Myocyte (in vitro differentiated cells): Measurements from ENCODE around the gene MPP3. TPM values are rescaled to one million over a fixed set of nuclear protein-coding genes. Genes with fewer than 3 reads are reported as not detected.
"Not testable (repeated sequence)": the region's sequence is repeated elsewhere in the genome, so short reads cannot be mapped to it uniquely, and the experiment has no call there.

Experiments used
- DNase-seq: peaks from one replicate; pipeline ENCODE4 v3.0.0-alpha.2; 2012; ENCODE audit warnings: low read depth
- total RNA-seq: library from RNA; depleted of rRNA; stranded (reverse); fragments of >200 nt; gene quantifications from 2 replicates; pipeline ENCODE4 v1.2.3, GENCODE V29; 2014

MPP3 gene
- total RNA-seq, 1 donor from 2014 or later: 5.5 TPM

DNA sequence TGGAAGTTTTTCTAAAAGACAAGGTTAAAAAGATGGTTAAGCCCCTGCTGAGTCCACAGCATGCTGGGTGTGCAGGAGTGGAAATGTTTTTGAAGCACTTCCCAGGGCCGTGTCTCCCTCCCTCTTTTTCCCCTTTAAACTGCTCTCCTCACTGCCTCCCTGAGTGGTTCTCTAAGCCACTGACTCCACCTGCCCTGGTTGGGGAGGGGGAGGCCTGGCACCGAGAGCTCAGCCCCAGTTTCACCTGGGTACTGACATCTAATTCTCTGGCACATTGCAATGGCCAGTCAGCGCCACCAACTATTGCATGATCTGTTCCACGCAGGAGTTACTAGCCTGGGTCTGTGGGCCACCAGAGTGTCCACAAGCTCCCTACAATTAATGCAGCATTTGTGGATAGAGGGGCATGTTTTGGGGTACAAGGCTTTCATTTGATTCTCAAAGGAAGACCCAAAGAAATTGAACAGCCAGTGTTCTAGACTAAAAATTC, 22.7 kb downstream of the MPP3 start:
- DNase-seq: no peak

DNA sequence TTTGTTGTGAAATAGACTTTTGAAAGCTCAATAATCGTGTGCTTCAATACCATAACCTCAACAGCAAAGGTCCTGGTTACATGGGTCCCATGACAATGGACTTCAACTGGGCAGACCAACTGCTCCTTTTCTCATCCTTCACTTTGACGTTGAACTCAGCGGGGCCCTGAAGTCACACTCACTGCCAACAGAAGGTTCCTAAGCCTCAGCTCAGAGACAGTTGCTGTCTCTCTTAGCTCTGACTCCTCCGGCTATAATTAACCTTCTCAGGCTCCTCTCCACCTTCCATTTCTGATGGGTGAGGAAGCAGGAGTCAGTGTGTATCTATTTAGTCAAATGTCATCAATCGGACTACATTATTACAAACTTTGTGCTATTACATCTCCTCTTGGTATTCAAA, 23.8 kb downstream of the MPP3 start:
- peak; percentile 75 for DNase-seq

DNA sequence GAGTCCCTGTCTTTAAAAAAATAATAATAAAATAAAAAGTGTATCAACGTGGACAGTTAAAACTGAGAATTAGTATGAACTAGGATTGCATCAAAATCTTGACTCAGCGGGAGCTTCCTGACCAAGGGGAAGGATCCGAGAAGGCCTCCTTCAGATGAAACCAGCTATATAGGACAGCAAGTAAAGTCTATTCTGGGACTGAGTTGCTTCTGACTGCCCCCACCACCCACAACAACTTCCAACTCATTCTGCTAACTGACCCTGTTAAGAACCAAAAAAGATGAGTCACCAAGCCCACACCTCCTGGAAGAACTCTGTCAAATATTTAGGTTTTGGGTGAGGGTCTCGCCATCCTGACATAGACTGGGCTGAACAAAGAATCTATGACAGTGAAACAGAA, 24.9 kb downstream of the MPP3 start:
- no peak for DNase-seq

DNA sequence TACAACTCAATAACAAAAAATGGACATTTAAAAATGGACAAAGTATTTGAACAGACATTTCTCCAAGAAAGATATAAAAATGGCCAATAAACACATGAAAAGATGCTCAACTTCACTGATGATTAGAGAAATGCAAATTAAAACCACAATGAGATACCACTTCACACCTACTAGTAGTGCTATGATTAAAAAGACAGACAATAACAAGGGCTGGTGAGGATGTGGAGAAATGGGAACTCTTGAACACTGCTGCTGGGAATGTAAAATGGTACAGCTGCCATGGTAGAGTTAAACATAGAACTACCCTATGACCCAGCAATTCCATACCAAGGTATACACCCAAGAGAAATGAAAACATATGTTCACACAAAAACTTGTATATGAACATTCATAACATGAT, 27.8 kb downstream of the MPP3 start:
- DNase-seq: no peak

DNA sequence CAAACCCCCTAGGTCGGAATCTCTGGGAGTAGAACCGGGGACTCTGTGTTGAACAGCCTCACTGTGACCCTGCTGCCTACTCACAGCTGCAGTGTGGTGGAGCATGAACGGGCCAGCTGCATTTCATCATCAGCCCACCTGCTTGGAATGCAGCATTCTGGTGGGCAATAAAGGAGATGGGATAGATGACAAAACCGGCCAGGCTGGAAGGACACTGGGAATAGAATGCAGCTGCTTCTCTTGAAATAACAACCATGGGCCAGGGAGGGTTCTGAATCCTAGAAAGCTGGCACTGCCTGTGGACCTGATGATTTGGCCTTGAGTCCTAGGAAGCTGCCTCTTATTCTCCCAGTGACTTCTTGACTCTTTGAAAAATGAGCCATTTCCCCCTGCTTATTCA, 29.2 kb downstream of the MPP3 start:
- peak; percentile 93 for DNase-seq

DNA sequence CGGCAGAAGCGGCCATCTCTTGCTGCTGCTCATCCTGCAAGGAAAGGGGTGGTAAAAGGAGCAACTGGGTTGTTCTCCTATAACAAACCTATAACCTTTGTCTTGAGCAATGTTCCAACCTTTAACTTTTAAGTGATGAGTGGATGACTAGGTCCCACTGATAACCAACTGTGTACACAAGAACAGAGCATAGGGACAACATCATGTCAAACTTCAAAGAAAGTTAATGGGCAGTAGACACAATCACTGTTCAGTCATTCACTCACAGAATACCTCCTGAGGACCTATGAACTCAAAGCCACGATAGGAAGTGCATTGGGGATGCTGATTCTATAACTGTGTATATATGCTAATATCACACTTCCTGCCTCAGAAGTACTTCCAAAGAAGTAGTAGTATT, 31.1 kb downstream of the MPP3 start:
- no peak for DNase-seq

DNA sequence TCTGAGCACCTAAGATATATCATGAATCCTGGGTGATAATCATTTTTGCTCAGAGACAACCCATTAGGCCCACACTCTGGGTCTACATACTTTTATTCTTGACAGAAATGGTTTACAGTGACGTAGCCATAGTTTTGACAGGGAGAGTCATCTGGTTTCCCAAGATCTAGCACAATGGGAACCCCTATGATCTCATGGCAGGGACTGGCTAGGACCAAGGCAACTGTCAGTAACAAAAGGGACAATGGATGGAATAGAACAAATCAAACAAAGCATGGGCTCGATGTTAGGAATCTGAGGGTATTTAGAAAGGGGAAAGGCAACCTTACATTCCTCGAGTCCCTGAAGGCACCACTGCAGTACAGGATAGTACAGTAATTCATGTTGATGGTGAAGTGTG, 32.2 kb downstream of the MPP3 start:
- no peak for DNase-seq

DNA sequence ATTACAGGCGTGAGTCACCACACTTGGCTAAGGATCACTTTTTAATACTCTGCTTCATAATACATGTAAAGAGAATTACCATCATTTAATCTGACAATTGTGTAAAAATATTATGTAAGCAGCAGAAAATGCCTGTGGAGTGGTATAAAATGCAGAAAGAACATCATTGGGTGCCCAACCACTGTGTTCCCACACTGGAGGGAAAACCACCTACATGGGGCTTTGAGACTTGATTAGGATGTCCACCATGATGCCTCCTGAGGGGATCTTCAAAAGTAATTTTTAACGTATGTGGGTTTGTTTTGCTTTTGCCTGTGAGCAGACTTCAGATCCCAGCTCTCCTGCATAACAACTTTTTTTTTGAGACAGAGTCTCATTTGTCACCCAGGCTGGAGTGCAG, 33.9 kb downstream of the MPP3 start:
- DNase-seq: no peak

DNA sequence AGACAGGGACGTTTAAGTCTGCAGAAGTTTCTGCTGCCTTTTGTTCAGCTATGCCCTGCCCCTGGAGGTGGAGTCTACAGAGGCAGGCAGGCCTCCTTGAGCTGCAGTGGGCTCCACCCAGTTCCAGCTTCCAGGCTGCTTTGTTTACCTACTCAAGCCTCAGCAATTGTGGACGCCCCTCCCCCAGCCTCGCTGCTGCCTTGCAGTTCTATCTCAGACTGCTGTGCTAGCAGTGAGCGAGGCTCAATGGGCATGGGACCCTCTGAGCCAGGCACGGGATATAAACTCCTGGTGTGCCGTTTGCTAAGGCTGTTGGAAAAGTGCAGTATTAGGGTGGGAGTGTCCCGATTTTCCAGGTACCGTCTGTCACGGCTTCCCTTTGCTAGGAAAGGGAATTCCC, 34.9 kb downstream of the MPP3 start:
- not testable (repeated sequence) for DNase-seq

DNA sequence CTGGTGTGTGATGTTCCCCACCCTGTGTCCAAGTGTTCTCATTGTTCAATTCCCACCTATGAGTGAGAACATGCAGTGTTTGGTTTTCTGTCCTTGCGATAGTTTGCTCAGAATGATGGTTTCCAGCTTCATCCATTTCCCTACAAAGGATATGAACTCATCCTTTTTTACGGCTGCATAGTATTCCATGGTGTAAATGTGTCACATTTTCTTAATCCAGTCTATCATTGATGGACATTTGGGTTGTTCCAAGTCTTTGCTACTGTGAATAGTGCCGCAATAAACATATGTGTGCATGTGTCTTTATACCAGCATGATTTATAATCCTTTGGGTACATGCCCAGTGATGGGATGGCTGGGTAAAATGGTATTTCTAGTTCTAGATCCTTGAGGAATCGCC, 40.3 kb downstream of the MPP3 start:
- not testable (repeated sequence) for DNase-seq

DNA sequence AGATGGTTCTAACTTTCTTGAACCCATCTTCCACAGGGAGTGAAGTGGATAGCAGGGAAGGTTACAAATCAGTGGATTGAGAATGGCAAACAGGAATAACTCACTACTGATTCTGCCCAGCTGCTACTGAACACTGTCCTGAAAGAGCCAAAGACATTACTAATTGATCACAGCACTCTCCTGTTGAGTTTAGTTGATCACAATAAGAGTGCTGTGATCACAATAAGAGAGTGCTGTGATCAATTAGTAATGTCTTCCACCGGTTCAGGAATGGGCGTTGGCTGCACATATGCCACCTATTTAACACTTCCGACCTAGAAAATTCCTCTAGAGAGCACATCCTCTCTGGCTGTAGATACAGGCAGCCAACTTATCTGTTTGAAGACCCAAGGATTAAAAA, 41.4 kb downstream of the MPP3 start:
- peak; percentile 31 for DNase-seq

DNA sequence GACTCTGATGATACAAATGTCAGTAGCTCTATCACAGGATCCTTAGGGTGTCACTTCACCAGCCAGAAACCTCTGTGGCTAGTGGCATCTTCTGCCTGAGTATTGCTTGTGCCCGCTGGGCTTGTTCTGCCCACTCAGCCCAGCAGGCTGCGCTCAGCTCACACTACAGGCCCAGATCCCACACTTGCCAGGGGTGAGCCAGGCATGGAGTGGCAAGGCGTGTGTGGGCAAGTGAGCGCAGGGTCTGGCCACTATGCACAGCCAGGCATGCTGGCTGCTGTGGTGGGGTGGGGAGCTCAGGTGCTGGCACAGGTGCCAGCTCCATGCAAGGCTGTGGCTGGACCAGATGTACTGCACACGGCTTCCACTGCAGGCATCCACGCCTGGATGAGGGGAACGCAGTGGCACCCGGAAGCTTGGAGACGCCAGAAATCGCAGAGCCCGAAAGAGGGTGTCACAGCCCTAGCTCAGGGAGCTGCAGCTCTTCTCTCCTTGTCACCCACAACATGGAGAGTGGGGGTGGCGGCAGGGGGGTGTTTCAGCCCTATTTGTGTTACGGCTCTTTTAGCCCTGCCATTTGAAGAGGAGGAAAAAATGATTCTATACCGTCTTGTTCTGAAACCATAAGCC, 42.5 kb downstream of the MPP3 start:
- DNase-seq: no peak

DNA sequence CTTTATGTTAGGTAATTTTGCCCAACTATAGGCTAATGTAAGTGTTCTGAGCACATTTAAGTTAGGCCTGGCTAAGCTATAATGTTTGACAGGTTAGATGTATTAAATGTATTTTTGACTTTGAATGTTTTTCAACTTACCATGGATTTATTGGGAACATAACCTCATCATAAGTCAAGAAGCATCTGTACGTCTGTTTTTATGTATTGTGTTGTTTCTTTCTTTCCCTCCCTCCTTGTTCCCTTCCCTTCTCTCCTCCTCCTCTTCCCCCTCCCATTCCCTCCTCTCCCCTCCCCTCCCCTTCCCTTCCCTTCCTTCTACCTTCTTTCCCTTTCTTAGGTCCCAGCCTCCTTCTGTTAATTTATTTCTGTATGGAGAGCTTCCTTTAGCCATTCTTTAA, 43.5 kb downstream of the MPP3 start:
- no peak for DNase-seq

DNA sequence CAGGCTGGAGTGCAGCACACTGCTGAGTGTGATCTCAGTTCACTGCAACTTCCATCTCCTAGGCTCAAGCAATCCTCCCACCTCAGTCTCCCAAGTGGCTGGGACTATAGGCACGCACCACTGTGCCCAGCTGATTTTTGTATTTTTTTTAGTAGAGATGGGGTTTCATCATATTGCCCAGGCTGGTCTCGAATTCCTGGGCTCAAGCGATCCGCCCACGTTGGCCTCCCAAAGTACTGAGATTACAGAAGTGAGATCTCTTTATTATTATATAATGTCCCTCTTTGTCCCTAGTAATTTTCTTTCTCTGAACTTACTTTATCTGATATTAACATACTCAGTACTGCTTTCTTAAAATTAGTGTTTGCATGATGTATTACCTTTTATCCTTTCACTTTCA, 44.4 kb downstream of the MPP3 start:
- no peak for DNase-seq

DNA sequence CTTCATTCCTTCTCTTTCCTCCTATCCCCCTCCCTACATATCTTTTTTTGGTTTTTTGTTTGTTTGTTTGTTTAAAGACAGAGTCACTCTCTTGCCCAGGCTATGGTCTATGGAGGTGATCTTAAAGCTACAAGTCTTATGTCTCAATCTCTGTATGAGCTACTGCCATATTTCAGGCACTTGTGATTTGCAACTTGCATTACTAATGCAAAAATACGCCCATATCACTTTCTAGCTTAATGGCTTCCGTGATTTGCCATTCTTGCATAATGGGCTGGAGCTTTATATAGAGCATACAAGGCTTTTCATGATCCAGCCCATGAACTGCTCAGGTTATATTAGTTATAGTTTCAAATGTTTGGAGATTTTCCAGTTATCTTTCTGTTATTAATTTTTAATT, 45.2 kb downstream of the MPP3 start:
- DNase-seq: no peak

DNA sequence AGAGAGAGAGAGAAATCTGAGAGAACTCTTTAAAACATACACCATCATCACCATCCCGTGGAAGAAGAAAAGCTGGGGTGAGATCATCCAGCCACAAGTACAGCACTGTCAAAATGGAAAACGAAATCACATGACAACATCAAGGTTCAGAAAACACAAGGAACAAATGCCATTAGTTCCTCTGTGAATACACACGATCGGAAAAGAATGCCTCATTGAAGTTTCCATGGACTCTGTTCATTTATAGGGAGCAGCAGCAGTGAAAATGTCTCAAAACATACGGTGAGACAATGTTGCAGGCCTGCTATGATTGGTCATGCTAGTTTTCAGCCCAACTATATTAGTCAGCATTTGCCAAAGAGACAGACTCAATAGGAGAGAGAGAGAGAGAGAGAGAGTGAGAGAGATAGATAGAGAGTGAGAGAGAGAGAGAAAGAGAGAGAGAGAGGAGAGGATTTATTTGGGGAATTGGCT, 48.3 kb downstream of the MPP3 start:
- no peak for DNase-seq

DNA sequence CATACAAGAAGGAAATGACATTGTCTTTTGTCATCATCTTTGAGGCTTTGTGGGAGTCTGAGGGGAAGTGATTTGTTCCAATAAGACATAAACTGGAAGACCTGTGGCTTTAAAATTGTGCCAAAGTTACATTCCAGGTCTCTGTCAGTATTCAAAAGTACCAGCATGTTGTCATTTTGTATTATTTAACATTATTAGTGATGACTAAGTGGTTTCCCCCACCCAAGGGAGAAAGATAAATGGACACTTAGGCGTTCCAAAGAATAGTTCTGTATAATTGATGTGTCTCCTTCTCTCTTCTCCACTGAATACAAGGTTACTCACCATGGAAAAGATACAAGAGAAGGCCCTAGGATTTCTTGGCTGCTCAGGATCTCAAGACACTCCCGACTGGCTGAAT, 48.9 kb downstream of the MPP3 start:
- DNase-seq: no peak

DNA sequence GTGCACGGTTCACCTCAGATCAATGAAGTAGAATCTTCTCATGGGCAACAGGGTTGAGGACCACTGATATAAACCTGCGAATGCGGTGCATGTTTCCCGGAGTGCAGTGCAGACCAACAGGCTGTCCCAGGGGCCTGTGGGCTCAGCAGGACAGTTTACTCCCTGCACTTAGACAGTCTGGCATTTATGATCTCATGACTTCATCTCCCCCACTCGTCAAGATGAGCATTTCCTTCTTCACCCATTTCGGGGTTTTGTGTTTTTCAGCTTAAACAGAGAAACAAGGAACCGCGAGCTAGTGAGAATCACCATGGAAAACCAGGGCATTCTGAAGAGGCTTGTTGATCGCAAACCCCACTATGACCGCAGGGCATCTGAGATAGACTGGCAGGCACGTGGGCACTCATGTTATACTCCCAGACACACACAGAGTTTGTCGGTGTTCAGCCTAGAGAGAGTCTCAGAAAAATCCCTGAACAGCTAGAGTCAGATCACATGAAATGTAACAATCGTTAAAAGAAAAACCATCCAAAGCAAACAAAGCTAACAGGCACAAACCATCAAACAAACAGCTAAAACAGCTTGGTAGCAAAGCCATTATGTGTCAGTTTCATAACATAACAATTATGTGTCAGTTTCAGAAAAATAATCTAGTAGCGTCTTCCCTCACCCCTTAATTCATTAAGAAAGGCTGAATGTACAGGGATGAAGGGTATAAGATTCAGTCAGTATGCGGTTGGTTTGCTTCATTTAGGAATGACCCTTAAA, 49.8 kb downstream of the MPP3 start:
- DNase-seq: no peak

DNA sequence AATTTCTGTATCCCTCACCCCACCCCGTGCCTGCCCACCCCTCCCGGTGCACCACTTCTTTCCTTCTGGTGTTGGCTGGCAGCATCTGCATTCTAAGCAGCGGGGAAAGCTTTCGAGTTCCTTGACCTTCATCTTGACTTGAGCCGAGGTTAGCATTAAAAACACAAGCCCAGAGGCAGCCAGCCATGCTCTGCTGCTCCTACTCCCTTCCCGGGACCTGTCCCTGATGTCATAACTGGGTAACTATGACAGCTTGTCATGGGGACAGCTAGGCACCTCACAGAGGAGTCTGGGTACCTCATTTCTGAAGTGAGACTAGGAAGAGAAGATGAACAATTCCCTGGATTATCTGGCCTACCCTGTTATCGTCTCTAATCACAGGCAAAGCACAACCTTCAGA, 52.8 kb downstream of the MPP3 start, which contains the start of gene CFAP97D1:
Gene CFAP97D1, plus strand, starts transcription at position 301 of the 400 bp plus-strand sequence. Its CDS starts 28 bp downstream, at position 329.
- DNase-seq: no peak

DNA sequence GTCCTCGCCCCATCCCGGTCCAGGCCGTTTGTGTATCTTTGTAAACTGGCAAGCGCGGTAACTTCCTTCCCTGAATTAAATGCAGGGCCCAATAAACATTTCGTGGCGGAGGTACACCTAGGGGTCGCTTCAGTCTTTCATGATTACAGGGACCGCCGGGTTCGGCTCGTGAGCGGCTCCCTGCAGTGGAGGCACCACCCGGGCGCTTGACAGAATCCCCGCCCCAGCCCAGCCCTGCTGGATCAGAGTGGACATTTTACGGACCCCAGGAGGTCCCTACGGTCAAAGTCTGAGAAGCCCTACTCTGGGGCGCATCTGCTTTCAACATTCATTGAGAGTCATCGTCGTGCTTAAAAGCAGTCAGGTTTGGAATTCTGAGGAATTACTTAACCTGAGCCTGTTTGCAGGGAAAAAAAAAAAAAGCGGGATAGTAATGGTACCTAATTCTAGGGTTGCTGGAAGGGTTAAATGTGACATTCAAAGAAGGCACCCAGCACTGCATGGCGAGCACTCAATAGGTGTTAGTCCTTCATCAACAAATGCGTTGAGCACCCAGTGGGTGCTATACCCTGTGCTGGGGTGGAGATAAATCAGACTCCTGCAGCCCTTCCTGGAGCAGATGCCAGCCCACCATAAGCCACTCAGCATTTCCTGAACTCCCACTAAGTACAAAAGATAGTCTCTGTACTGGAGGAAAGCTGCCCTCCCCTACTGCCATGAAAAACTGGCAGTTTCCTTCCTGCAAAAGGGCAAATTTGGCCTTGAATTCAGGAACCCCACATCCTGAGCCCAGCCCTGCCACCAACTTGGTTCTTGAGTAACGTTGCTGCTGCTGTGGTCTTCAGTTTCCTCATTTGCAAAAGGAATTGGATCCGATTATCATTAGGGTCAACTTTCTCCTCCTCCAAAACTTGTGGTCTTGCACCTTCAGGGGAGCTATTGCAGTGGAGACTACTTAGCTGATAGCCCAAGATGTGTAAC, 53.5 kb downstream of the MPP3 start:
- DNase-seq: no peak

DNA sequence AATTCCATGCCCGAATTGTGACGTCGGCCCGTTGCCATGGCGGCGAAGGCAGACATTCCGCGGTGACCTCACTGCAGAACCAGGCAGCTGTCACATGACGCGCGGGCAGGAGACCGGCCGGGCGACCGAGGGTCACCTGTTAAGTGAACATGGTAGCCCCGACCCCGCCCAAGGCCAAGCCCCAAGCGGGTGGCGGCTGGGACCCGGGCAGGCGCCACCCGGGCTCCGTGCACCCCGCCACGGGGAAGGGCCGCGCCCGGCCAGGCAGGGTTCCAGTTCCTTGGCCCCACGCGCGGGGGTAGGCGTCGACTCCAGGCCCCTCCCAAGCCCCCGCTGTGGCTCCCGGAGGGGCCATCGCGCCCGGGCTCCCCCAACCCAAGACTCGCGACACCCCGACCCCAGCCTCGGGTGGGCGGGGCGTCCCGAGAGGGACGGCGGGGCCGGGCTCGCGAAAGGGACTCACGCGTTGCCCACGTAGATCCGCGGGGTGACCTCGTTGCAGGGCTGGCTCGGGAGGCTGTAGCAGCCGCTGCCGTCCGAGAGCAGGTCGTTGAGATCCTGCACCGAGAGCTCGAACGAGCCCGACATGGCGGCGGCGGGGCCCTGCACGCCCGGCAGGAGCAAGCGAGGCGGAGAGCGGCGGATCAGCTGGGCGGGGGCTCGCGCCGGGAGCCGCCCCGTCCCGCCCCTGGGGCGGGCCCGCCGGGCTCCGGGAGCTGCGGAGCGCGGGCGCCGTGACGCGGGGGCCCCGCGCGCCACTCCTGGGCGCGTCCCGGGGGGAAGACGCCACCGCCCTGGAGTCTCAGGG, 54.4 kb downstream of the MPP3 start, which contains the start of gene DUSP3:
Gene DUSP3, minus strand, starts transcription at position 641 of the 808 bp plus-strand sequence. Its CDS starts 53 bp downstream, at position 588.
- DNase-seq: peak; percentile 96
